Right lobe of liver (tissue), 4 donors: ENCODE results near the gene IL19.

Experiments used
- POLR2A ChIP-seq: fragments of 450-650 bp; IDR thresholded peaks from one replicate; pipeline ENCODE4 v1.6.1; 2017; ENCODE audit warnings: antibody characterized with exemption, mild to moderate bottlenecking
- TF ChIP-seq, protein P1 (sequence below), 4 donors: fragments of 200-600 bp in 3 of 4; fragments of 450-650 bp in 1 of 4; IDR thresholded peaks; one replicate each; pipeline versions ENCODE4 v1.5.1 to v1.8.0; 2016 to 2022; ENCODE audit warnings: antibody characterized with exemption in 4 of 4, mild to moderate bottlenecking in 2 of 4
- donor health status: DM: no; HTN: no; CAD: no.
- donor health status: DM: no; HTN: no; CAD: no.
- donor health status: DM: no; HTN: yes; CAD: no.

DNA sequence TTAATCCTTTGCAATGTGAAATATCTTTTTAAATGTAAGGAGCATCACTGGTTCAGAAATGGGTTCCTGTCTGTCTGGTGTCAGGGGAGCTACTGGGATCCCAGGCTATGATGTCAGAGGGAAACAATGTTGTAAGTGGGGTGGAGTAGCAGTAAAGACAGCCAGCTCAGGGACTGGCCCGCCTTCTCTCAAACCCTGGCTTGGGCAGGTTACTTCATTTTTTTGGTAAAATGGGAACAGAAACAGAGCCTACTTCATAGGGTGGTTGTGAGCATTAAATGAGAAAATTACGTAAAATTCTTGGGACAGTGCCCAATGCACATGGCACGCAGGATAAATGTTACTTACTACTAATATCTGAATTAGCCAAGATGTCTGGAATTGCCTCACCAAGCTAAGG lies 64.1 kb downstream of the IL19 start:
- TF ChIP-seq, protein P1, sequence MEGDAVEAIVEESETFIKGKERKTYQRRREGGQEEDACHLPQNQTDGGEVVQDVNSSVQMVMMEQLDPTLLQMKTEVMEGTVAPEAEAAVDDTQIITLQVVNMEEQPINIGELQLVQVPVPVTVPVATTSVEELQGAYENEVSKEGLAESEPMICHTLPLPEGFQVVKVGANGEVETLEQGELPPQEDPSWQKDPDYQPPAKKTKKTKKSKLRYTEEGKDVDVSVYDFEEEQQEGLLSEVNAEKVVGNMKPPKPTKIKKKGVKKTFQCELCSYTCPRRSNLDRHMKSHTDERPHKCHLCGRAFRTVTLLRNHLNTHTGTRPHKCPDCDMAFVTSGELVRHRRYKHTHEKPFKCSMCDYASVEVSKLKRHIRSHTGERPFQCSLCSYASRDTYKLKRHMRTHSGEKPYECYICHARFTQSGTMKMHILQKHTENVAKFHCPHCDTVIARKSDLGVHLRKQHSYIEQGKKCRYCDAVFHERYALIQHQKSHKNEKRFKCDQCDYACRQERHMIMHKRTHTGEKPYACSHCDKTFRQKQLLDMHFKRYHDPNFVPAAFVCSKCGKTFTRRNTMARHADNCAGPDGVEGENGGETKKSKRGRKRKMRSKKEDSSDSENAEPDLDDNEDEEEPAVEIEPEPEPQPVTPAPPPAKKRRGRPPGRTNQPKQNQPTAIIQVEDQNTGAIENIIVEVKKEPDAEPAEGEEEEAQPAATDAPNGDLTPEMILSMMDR (IDR thresholded peaks at IDR 0.05), result no peak
- no peak for TF ChIP-seq POLR2A
